Left renal cortex interstitium (tissue), 4 donors: ENCODE measurements around the gene FTO. TPM values are rescaled to one million over a fixed set of nuclear protein-coding genes. Genes with fewer than 3 reads are reported as not detected.

Experiments
- DNase-seq, 4 donors: peaks; one replicate each; pipeline ENCODE4 v3.0.0-alpha.2; 2013; ENCODE audit warnings: low read depth in 4 of 4, low spot score in 2 of 4, missing footprints in 1 of 4
- polyA plus RNA-seq, 4 donors: library from polyadenylated mRNA; unstranded; fragments of 120-200 nt; gene quantifications; one replicate each; pipeline ENCODE4 v1.2.1, GENCODE V29; 2013; ENCODE audit not compliant: insufficient read length in 4 of 4

FTO gene
- polyA plus RNA-seq, 4 donors = 83.2 to 91.1 (median 86.2) TPM

DNA sequence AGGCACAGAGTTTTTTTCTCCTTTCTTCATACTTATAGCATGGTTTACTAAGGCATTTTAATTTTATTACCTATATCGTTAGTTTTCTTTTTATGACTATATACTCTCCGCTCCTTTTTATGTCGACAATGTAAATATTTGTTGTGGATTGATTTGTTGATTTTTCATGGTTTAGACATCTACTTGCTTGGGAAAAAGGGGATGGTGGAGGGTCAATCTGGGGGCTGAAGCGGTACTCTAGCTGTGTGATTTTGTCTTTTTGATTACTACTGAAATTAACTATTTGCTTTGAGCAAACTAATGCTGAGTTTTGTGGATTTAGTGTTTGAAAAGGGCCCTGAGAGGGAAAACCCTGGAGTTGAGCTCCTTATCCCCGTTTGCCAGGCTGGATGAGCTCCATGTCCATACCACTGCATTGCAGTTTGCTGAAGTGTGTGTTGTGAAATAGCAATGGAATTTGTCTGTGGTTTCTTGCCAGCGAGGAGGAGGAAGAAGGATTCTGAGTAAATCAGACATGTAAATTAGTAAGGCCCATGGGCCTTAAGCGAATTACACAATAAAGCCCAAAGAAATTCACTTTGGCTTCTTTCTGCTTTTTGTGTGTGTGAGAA is 72.0 kb downstream of the FTO start:
- no peak for DNase-seq

DNA sequence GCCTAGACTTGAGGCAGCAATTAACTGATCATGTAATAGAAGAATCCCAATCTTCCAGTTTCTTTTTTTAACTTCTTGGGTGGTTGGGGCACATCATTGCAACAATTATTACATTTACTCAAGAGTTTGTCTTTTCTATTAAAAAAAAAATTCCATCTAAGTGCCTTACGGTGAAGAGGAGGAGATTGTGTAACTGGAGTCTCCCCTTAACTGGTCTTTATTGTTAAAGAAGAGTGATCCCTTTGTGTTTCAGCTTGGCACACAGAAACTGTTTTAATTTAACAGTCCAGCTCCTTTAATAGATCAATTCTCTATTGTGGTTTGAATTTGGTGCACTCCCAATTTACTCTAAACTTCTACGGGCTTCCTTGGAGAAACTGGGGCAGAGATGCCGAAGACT is 75.2 kb downstream of the FTO start:
- no peak for DNase-seq

DNA sequence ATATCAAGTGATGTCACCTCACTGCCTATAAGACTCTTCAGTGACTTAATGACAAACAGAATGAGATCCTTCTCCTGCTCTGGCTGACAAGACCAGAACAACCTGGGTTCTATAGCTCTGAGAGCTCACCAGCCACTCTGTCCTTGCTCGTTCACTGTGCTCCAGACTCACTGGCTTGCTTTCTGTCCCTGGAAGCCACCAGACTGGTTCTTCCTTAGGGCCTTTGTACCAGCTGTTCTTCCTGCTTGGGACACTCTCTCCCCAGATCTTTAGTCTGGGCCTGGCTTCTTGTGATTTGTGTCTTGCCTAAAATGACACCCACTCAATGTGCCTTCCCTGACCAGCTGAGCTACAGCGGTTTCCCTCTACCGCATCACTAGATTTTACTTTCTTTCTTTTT is 76.1 kb downstream of the FTO start:
- no peak for DNase-seq

DNA sequence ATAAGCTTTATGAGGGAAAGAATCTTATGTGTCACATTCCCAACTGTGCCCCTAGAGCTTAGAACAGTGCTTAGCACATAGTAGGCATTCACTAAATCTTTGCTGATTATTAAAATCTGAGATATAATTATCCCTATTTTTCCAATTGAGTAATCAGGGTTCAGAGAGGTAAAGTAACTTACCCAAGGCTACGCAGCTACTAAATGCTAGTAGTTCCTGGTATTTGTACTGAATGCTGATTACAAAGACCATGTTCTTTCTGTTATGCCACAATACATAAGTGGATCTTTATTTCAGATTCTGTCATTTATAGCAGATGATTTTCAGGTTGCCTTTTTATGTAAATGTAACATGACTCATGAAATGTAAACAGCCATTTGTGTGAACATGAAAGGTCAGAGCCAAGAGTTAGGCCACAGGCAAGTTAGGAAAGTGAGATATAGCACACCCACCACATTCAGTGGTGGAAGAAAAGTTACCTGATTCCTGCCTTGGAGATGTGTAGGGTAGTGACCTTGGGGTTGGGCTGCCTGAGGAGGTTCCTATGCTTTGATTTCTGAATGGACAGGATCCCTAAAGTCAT is 77.2 kb downstream of the FTO start:
- DNase-seq = no peak

DNA sequence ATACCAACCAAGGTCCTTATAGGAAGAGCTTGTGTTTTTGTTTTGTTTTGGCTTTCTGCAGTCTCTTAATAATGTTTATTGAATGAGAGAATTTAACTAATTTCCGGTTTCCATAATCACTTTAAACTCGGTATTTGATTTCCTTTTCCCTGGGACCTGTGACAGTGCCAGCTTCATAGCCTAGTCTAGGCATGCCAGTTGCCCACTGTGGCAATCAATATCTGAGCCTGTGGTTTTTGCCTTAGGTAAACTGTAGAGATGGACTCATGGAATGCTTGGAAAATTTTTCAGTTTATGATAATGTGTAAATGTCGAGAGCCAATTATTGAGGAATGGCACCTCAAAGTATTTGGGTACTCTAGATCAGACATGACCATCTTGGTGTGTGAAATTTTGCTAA is 78.2 kb downstream of the FTO start:
- no peak for DNase-seq

DNA sequence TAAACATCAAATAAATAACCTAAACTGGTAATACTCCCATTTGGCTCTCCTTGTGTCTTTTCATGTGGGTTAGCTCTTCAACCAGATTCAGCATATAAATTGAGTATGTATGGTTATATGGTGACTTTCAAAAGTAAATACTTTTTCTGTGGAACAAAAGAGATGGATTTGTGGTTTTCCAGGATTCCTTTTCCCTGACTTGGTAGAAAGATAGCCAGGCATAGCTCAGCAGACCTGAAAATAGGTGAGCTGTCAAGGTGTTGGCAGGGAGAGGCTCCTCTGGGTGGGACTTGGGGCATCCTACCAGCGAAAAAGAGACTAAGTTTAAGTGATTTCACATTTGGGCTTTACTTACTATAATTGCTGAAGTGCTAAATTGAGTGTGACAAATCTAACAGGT is 80.3 kb downstream of the FTO start:
- DNase-seq = no peak

DNA sequence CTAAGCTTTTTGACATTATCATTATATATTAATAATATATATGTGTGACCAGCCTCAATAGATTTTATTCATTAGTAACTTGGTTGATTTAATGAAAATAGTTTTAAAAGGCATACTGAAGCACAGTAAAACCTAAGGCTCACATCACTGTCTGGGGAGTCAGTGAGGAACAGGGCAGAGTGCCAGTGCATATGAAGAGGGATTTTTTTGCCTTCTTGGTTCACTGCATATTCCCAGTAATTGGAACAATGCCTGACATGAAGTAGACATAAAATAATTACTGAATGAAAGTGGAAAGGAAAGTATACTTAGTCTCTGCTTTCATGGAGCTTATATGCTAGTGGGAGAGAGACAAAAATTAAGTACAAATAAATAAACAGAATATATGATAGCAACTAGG is 81.1 kb downstream of the FTO start:
- DNase-seq = no peak

DNA sequence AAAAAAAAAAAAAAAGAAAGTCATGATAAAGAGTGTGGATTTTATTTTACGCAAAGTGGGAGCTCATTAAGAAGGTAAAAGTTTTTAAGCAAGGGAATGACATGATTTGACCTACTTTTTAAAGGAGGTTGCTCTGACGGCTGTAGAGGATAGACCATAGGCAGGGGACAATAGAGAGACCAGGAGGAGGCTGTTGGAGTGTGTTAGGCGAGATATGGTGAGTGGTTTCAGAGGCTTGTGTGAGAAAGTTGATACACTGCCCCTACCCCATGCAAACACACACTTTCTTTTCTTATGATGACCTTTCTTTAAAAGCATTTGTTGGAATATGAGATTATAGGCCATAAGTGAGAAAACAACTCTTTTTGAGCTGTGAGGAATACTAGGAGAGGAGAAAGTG is 82.0 kb downstream of the FTO start:
- no peak for DNase-seq

DNA sequence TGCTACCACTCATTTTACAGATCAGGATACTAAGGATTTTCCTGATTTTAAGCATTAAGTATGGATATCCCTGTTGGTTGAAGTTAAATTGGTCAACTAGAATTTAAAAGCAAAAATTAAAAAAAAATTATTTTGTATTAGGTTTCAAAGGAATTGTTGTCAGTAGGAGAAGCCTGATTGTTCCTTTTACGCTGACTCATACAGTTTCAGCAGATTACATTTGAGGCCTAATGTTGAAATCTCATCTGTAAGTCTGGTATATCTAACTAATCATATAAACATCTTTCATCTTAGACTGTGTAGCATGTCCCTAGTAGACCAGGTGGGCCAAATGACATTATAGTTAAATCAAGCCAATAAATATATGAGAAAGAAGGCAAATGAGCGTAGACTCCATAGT is 83.5 kb downstream of the FTO start:
- no peak for DNase-seq

DNA sequence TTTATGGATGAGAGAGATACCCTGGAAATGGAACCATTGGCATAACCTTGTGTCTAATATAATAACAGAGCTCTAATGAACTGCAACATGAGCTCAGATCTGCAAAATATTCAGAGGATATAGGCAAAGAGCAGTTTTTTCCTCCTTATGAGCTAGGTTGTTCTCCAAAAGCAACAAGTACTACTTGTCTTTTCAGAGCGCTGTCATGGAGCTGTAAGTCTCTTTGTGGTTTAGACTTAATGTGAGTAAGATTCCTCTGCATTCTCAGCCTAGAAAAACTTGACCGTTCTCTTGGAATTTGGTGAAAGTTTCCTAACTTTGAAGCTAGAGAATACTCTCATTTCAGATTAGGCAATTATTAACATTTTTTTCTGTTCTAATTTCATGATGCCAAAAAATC is 85.2 kb downstream of the FTO start:
- no peak for DNase-seq

DNA sequence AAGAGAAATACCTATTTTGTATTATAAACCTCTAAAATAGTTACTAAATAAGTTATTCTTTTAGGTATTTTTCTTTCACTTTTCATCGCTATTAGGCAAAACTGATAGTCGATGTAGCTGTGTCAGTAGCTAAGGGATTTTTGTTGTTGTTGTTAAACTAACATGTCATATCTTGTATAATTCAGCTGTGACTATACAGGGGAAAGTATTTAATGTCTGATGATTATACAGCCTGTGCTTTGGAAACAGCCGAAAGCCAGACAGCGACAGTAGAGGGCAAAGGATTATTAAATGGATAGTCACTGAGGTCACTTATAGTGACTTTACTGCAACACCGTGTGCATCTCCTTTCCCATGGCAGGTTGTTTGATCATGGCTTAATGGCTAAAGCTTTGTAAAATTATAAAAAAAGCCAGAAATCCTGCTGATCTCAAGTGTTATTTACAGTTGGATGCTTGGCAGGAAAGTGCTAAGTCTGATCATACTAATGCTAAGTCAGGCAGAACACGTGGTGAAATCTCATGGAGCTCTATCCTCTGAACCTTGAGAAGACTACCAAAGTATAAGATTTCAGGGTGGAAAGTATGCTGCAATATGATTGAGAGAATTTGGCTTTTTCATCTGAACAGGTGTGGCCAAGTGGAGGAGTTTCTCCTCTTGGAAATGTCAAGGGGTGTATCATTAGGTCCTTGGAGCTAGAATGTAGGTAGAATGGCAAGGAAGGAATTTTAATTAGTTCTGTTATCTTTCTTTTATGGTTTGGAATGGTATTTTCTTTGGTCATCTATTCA is 88.4 kb downstream of the FTO start:
- no peak for DNase-seq

DNA sequence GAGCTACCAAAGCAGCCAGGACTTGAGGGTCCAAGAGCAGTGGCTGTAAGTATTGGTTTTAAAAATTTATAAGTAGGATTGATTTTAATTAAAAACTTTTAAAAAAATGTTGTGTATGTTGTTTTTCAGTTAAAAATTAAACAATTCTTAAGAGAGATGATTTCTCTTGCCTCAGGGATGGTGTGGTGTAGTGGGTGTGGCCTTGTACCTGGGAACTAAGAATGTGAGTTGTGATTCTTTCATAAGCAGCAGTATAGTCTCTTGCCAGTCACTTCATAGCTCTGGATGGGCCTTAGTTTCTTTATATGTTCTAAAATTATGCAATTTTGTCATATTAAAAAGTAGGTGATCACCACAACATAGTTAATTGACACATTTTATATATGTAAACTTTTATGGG is 99.5 kb downstream of the FTO start:
- no peak for DNase-seq

DNA sequence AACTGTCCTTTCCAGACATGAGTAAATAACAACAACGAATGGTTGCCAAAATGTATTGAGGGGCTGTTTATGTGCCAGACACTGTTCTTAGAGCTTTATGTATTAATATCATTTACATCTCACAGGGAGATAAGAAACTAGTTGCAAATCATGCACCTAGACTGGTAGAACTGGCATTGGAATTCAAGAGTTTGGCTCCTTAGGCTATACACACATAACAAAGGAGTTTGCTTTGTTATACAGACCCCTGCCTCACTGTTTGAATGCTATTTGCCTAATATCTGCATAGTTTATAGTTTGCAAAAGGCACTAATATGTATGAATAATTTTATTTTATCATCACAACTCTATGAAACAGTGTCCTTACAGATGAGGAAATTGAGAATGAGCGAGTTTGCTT is 100.0 kb downstream of the FTO start:
- no peak for DNase-seq

DNA sequence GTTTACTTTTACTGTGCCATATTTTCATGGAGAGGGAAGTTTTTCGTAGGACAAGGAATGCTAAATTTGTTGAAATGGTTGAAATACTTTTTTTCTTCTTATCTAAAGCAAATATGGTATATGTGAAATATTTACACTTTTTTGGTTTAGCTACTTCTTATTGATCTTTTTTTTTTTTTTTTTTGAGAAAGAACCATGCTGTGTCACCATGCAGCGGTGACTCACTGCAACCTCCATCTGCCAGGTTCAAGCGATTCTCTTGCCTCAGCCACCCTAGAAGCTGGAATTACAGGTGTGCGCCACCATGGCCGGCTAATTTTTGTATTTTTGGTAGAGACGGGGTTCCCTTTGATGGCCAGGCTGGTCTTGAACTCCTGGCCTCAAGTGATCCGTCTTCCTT is 100.5 kb downstream of the FTO start:
- no peak for DNase-seq

DNA sequence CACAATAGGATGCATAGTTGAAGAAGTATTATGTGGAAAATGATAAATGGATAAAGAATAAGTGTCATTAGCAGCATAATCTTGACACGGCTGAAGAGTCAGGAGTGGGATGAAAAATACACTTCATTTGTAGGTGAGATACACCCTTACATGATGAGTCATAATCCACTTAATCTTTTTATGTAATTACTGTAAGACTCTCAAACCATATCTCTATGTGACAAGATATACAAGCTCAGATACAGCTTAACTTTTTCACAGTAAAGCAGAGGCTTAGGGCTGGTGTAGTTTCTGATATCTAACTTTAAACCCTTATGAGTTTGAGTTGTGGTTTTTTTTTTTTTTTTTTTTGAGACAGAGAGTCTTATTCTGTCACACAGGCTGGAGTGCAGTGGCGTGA is 101.2 kb downstream of the FTO start:
- DNase-seq = no peak

DNA sequence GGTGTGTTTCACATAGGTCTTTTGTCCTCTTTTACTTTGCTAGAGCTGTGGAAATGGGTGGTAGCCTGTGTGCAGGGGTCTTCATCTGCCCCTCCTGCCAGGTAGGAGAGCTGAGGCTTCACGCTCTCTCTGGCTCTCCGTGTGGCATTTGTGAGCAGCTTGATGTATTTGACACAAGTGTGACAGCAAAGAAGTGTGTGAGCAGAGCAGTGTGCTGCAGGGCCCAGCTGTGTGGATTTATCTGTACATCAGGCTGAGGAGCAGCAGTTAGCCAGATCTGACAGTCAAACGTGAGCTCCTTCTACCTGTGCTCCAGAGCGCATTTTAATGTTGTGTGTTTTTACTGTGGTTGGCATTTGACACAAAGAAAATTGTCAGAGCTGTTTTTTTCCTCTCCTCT is 101.8 kb downstream of the FTO start:
- DNase-seq = no peak

DNA sequence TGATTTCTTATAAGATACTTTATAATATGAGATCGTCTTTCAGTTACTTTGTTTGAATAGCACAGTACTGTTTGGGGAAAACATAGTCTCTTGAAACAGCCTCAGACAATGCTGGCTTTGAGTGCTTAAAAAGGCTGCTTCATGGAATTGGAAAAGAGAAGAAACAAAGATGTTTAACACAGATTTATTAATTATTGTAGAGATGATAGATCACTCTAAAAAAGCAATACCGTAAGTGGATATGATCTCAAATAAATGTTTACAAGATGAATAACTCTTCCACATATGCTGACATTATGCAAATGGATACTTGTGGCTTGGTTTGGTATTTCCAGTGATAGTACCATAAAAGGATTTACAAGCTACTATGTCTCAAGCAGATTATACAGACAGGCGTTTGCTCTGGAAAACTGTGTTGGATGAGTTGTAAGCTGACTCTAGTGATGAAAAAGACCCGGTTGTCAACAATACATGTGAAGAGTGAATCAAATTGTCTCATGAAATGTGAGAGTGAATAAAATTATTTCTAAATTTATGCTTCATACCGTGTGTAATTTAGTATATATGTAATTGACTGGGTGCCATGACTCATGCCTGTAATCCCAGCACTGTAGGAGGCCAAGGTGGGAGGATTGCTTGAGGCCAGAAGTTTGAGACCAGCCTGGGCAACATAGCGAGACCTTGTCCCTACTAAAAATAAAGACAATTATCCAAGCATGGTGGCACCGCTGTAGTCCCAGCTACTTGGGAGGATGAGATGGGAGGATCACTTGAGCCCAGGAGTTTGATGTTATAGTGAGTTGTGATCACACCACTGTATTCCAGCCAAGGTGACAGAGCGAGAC is 105.4 kb downstream of the FTO start:
- no peak for DNase-seq

DNA sequence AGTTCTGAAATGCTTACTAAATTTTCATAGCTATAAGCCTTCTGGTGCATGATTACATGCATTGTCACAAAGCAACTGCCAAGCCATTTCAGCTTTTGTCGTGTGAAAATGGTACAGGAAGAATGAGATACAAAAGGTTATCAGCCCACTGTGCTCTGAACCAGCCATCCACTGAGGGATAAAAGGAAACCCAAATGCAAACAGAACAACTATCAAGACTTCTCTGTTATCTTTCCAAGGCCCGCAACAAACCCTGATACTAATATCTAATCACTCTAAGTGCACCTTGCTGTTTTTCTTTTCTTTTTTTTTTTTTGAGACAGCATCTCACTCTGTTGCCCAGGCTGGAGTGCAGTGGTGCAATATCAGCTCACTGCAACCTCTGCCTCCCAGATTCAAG is 109.0 kb downstream of the FTO start:
- no peak for DNase-seq

DNA sequence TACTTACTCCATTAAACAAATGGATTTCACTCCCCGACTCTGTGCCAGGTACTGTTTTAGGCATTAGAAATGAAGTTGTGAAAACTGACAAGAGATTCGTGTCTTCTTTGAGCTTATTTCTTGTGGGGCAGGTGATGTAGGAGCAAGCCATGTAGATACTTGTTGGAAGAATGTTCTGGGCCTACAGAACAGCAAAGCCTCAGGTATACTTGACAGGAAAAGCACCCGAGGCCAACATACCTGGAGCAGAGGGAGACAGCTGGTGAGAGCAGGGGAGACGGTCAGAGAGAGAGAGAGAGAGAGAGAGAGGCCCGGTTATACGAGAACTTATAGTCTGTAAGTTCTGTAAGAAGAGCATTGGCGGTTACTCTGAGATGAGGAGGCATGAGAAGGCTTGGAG is 110.8 kb downstream of the FTO start:
- no peak for DNase-seq

DNA sequence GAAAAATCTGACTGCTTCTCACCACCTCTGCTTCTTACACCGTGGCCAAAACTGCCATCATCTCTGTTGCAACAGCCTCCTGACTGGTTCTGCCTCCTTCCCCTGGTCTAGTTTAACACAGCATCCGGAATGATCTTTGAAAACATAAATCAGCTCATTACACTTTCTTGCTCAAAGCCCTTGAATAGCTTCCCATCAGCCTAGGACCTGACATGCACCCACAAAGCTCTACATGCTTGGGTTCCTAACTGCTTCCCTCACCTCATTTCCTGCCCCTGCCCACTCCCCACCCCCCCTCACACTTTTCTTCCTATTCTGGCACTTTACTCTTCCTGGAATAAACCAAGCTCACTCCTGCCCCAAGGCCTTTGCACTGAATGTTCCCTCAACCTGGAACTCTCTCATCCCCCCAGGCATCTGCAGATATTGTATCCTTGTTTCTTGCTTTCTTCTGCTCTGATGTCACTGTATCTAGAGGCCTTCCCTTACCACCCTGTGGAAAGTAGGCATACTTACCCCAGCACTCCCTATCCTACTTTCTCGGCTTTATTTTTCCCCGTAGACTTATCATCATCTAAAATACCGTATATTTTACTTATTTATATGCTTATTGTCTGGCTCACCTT is 112.4 kb downstream of the FTO start:
- DNase-seq = no peak
